WTC11 (cell line): ENCODE measurements around the gene RNF115. TPM values are rescaled to one million over a fixed set of nuclear protein-coding genes. Genes with fewer than 3 reads are reported as not detected.

Source experiments
- ATAC-seq: fragments of 200-7000 bp; cut with Tn5 transposase; 2 replicates; pipeline ENCODE4 v1.10.0; 2021; ENCODE audit warnings: mild to moderate bottlenecking, moderate library complexity
- CTCF ChIA-PET: fragments of 300-600 bp; sonication (Branson Sonifier 250); formaldehyde crosslinking; loops from one replicate; lab custom pipeline; 2021; ENCODE audit warnings: antibody characterized with exemption; lab: Charles Lee
- POLR2A ChIA-PET: fragments of 350-600 bp; sonication (Branson Sonifier 250); formaldehyde crosslinking; loops from one replicate; lab custom pipeline; 2021; ENCODE audit warnings: antibody characterized with exemption; lab: Charles Lee
- DNase-seq: peaks from one replicate; pipeline ENCODE4 v3.0.0; 2021; ENCODE audit warnings: low spot score
- H3K27ac Mint-ChIP-seq: 2 replicates; pipeline ENCODE4 v1.8.0; 2021; ENCODE audit warnings: mixed read lengths
- H3K27me3 Mint-ChIP-seq: 2 replicates; pipeline ENCODE4 v1.8.0; 2021; ENCODE audit warnings: low read depth, mild to moderate bottlenecking, moderate library complexity, mixed read lengths
- H3K36me3 Mint-ChIP-seq: 2 replicates; pipeline ENCODE4 v1.8.0; 2021; ENCODE audit warnings: mixed read lengths
- H3K4me1 Mint-ChIP-seq: 2 replicates; pipeline ENCODE4 v1.8.0; 2022; ENCODE audit warnings: mixed read lengths
- H3K4me3 Mint-ChIP-seq: 2 replicates; pipeline ENCODE4 v1.8.0; 2021; ENCODE audit warnings: mild to moderate bottlenecking, moderate library complexity, mixed read lengths
- H3K9me3 Mint-ChIP-seq: 2 replicates; pipeline ENCODE4 v1.8.0; 2021; ENCODE audit warnings: mixed read lengths
- AFF4 ChIP-seq: sonication (generic); formaldehyde crosslinking; IDR thresholded peaks from 2 replicates; pipeline ENCODE4 v1.8.1; 2023; ENCODE audit warnings: mild to moderate bottlenecking, missing genetic modification reagents, borderline replicate concordance
- ARID4B ChIP-seq: sonication (generic); formaldehyde crosslinking; IDR thresholded peaks from 2 replicates; pipeline ENCODE4 v1.8.0; 2023; ENCODE audit warnings: missing genetic modification reagents, mild to moderate bottlenecking, borderline replicate concordance
- E2F5 ChIP-seq: sonication (generic); formaldehyde crosslinking; IDR thresholded peaks from 2 replicates; pipeline ENCODE4 v1.8.1; 2022; ENCODE audit warnings: mild to moderate bottlenecking, moderate library complexity, missing genetic modification reagents
- EMX1 ChIP-seq: fragments of 250-450 bp; sonication (Bioruptor Pico); IDR thresholded peaks from 2 replicates; pipeline ENCODE4 v1.8.0; 2021; ENCODE audit warnings: mild to moderate bottlenecking
- HMGXB4 ChIP-seq: sonication (generic); formaldehyde crosslinking; IDR thresholded peaks from 2 replicates; pipeline ENCODE4 v1.8.1; 2023; ENCODE audit warnings: mild to moderate bottlenecking, moderate library complexity, missing genetic modification reagents
- PRDM15 ChIP-seq: sonication (generic); formaldehyde crosslinking; IDR thresholded peaks from 2 replicates; pipeline ENCODE4 v1.8.0; 2022; ENCODE audit warnings: missing genetic modification reagents
- SMAD3 ChIP-seq: sonication (generic); formaldehyde crosslinking; IDR thresholded peaks from 2 replicates; pipeline ENCODE4 v1.8.0; 2022; ENCODE audit warnings: missing genetic modification reagents, mild to moderate bottlenecking, borderline replicate concordance
- SP1 ChIP-seq: sonication (generic); formaldehyde crosslinking; conservative IDR thresholded peaks from 2 replicates; pipeline ENCODE4 v1.8.1; 2022; ENCODE audit warnings: missing genetic modification reagents
- ZNF219 ChIP-seq: sonication (generic); formaldehyde crosslinking; IDR thresholded peaks from 2 replicates; pipeline ENCODE4 v1.8.0; 2023; ENCODE audit warnings: missing genetic modification reagents, mild to moderate bottlenecking, borderline replicate concordance
- total RNA-seq: library from RNA; stranded (reverse); gene quantifications from 3 replicates; pipeline ENCODE4 v1.2.3, GENCODE V29; 2021

Gene RNF115
- total RNA-seq, 1 experiment from 2014 or later, result 8.1 TPM

GRCh38 chr1:145859491-145860023, 35.7 kb upstream of the RNF115 start:
- H3K36me3 Mint-ChIP-seq, result peaks cover 35% of the 10 kb centered on the region
- TF ChIP-seq ARID4B, result 0 out of 2 replicates have a peak, but pooled peaks have one; percentile 12
- TF ChIP-seq EMX1, result no peak
- TF ChIP-seq E2F5, result 0 out of 2 replicates have a peak, but pooled peaks have one; percentile 73
- TF ChIP-seq SMAD3 (CRISPR knock-in tag), result no peak
- peak; percentile 73; the same call in 1 of the 2 replicates for TF ChIP-seq HMGXB4
- TF ChIP-seq PRDM15 (CRISPR knock-in tag), result peak; percentile 34; the same call in 1 of the 2 replicates
- TF ChIP-seq SP1 (CRISPR knock-in tag), result peak; percentile 3
- H3K4me3 Mint-ChIP-seq, result peak overlapping the region; percentile 98
- DNase-seq (peak; percentile 89), ATAC-seq (peak; percentile 74)
- H3K27ac Mint-ChIP-seq, result peak overlapping the region; percentile 92
- POLR2A ChIA-PET, result interaction anchor here (0.6 to 3.1 kb wide), 19 partner anchors 10 to 192 kb away, joined by 3 to 48 read pairs (median 10); partner anchors contain the start of genes ANKRD34A, ANKRD35, LIX1L and NUDT17
- peaks cover 5% of the 10 kb centered on the region for H3K9me3 Mint-ChIP-seq
- H3K4me1 Mint-ChIP-seq, result peaks cover 17% of the 10 kb centered on the region
- CTCF ChIA-PET, result interaction anchor here (0.6 to 5.3 kb wide), 20 partner anchors 13 to 188 kb away, joined by 3 to 254 read pairs (median 10); partner anchors contain the start of genes ANKRD34A, ANKRD35, ITGA10 and LIX1L
- H3K27me3 Mint-ChIP-seq, result no peaks in the 10 kb centered on the region

- DNase-seq (peak; percentile 98), ATAC-seq (peak; percentile 82)
- Mint-ChIP-seq H3K27me3 (no peaks in the 10 kb centered on the region), H3K9me3 (peaks cover 5% of the 10 kb centered on the region), H3K27ac (peak within 1 kb of the TSS; percentile 92), H3K4me1 (peaks cover 17% of the 10 kb centered on the region), H3K36me3 (peaks cover 41% of the 10 kb centered on the region), H3K4me3 (peak within 1 kb of the TSS; percentile 98)
- CTCF ChIA-PET, result interaction anchor here (0.6 to 5.3 kb wide), 28 partner anchors 12 to 180 kb away, joined by 3 to 254 read pairs (median 6); partner anchors contain the start of genes ANKRD34A, ANKRD35, ITGA10 and LIX1L
- POLR2A ChIA-PET, result interaction anchor here (0.6 to 3.1 kb wide), 23 partner anchors 10 to 193 kb away, joined by 3 to 48 read pairs (median 6); partner anchors contain the start of genes ANKRD34A, ANKRD35, ITGA10 and LIX1L
- no peak for TF ChIP-seq AFF4 (CRISPR knock-in tag)
- no peak for TF ChIP-seq ZNF219 (CRISPR knock-in tag)
- TF ChIP-seq ARID4B, result peak; percentile 22; the same call in 1 of the 2 replicates
Measured at GRCh38 chr1:145858901-145859490, 35.1 kb upstream of the RNF115 start, which contains the start of gene PIAS3. Gene PIAS3, minus strand, starts transcription at chr1:145859081. Its CDS starts 91 bp downstream, at chr1:145858990.
